MCF 10A (cell line): ENCODE data around the gene PDE9A. TPM values are rescaled to one million over a fixed set of nuclear protein-coding genes. Genes with fewer than 3 reads are reported as not detected.

Experiments
- BruUV-seq: library from RNA; stranded (reverse); fragments of 400-500 nt; replicated peaks from 2 replicates; lab custom pipeline; 2021; lab: Mats Ljungman, UMichigan
- CTCF ChIA-PET: fragments of 300-600 bp; sonication (Branson Sonifier 250); formaldehyde crosslinking; extraction: SDS; loops from one replicate; lab custom pipeline; 2021; ENCODE audit warnings: antibody characterized with exemption, inconsistent platforms; lab: Yijun Ruan, JAX
- POLR2A ChIA-PET: fragments of 300-600, 350-650 bp; sonication (Branson Sonifier 250); formaldehyde crosslinking; extraction: SDS; loops from one replicate; lab custom pipeline; 2020; ENCODE audit warnings: antibody characterized with exemption, inconsistent platforms; lab: Yijun Ruan, JAX
- DNase-seq: peaks from one replicate; pipeline ENCODE4 v3.0.0-alpha.2; 2018; ENCODE audit not compliant: unreplicated experiment
- H3K27ac Mint-ChIP-seq: one replicate; pipeline ENCODE4 v1.8.0; 2022; ENCODE audit warnings: mild to moderate bottlenecking, low read depth, mixed read lengths; ENCODE audit not compliant: unreplicated experiment
- H3K27me3 Mint-ChIP-seq: one replicate; pipeline ENCODE4 v1.8.0; 2022; ENCODE audit warnings: mixed read lengths; ENCODE audit not compliant: insufficient read depth, unreplicated experiment
- H3K36me3 Mint-ChIP-seq: one replicate; pipeline ENCODE4 v1.8.0; 2022; ENCODE audit warnings: mild to moderate bottlenecking, moderate library complexity, mixed read lengths; ENCODE audit not compliant: insufficient read depth, unreplicated experiment
- H3K4me1 Mint-ChIP-seq: one replicate; pipeline ENCODE4 v1.8.0; 2022; ENCODE audit warnings: mixed read lengths; ENCODE audit not compliant: insufficient read depth, unreplicated experiment
- H3K4me3 Mint-ChIP-seq: one replicate; pipeline ENCODE4 v1.8.0; 2022; ENCODE audit warnings: mild to moderate bottlenecking, moderate library complexity, mixed read lengths; ENCODE audit not compliant: unreplicated experiment
- H3K9me3 Mint-ChIP-seq: one replicate; pipeline ENCODE4 v1.8.0; 2022; ENCODE audit warnings: mixed read lengths; ENCODE audit not compliant: unreplicated experiment
- CTCF ChIP-seq: fragments of 200-600 bp; IDR thresholded peaks from one replicate; pipeline ENCODE4 v1.8.0; 2022; ENCODE audit warnings: antibody characterized with exemption, mild to moderate bottlenecking; ENCODE audit not compliant: unreplicated experiment
- intact Hi-C: fragments of 100-400 bp; cut with micrococcal nuclease; formaldehyde crosslinking; loops from 2 replicates; pipeline ENCODE4 v1.14.1; 2022
- total RNA-seq: library from RNA; stranded (reverse); gene quantifications from 2 replicates; pipeline ENCODE4 v1.2.3, GENCODE V29; 2022

PDE9A gene
- total RNA-seq, 1 experiment from 2014 or later = not detected

- BruUV-seq = no TSS peak
- H3K36me3 Mint-ChIP-seq = no peaks in the 10 kb centered on the region
- H3K4me1 Mint-ChIP-seq = no peaks in the 10 kb centered on the region
- peaks cover 55% of the 10 kb centered on the region for H3K27me3 Mint-ChIP-seq
- peaks cover 9% of the 10 kb centered on the region for H3K9me3 Mint-ChIP-seq
- POLR2A ChIA-PET = no interaction called here
- no peak overlapping the region for H3K27ac Mint-ChIP-seq
- intact Hi-C loops = no loop called here
- H3K4me3 Mint-ChIP-seq = no peak overlapping the region
- CTCF ChIA-PET = interaction anchor here (0.6 kb wide), 1 partner anchor 22 kb away, joined by 4 read pairs; no protein-coding TSS in a partner anchor
- TF ChIP-seq CTCF = no peak
- no peak for DNase-seq
These were observed 51.4 kb downstream of the PDE9A start for GRCh38 chr21:42704861-42705260.

- Mint-ChIP-seq H3K4me3 (no peak overlapping the region), H3K9me3 (peaks cover 9% of the 10 kb centered on the region), H3K4me1 (no peaks in the 10 kb centered on the region), H3K27me3 (peaks cover 50% of the 10 kb centered on the region), H3K36me3 (no peaks in the 10 kb centered on the region), H3K27ac (no peak overlapping the region)
- CTCF ChIA-PET = interaction anchor here (0.6 to 0.7 kb wide), 3 partner anchors 13 to 23 kb away, joined by 3 to 4 read pairs (median 3); no protein-coding TSS in a partner anchor
- intact Hi-C loops = no loop called here
- no TSS peak for BruUV-seq
- no peak for TF ChIP-seq CTCF
- POLR2A ChIA-PET = no interaction called here
- no peak for DNase-seq
These were observed 51.9 kb downstream of the PDE9A start for GRCh38 chr21:42705346-42705745.

GRCh38 chr21:42705746-42706374 is 52.4 kb downstream of the PDE9A start:
- Mint-ChIP-seq H3K4me1 (no peaks in the 10 kb centered on the region), H3K36me3 (no peaks in the 10 kb centered on the region), H3K9me3 (peaks cover 9% of the 10 kb centered on the region), H3K27me3 (peaks cover 45% of the 10 kb centered on the region), H3K27ac (no peak overlapping the region), H3K4me3 (no peak overlapping the region)
- DNase-seq = no peak
- TF ChIP-seq CTCF = no peak
- no TSS peak for BruUV-seq
- intact Hi-C loops = no loop called here
- ChIA-PET POLR2A (no interaction called here), CTCF (interaction anchor here (0.7 to 1.1 kb wide), 3 partner anchors 13 to 23 kb away, joined by 3 read pairs; no protein-coding TSS in a partner anchor)

GRCh38 chr21:42706765-42707164 is 53.3 kb downstream of the PDE9A start:
- Mint-ChIP-seq H3K27ac (no peak overlapping the region), H3K4me1 (no peaks in the 10 kb centered on the region), H3K36me3 (no peaks in the 10 kb centered on the region), H3K9me3 (peaks cover 8% of the 10 kb centered on the region), H3K4me3 (no peak overlapping the region), H3K27me3 (peaks cover 42% of the 10 kb centered on the region)
- TF ChIP-seq CTCF = no peak
- intact Hi-C loops = no loop called here
- no TSS peak for BruUV-seq
- ChIA-PET CTCF (interaction anchor here (1.1 kb wide), 1 partner anchor 14 kb away, joined by 3 read pairs; no protein-coding TSS in a partner anchor), POLR2A (no interaction called here)
- no peak for DNase-seq
